IPS-NIHi7 (cell line): ENCODE measurements around the gene ITPKC.
"Not testable (repeated sequence)": the region's sequence is repeated elsewhere in the genome, so short reads cannot be mapped to it uniquely, and the experiment has no call there.

Experiments used
- DNase-seq: peaks from one replicate; pipeline ENCODE4 v3.0.0; 2012; ENCODE audit warnings: mixed read lengths; ENCODE audit errors: extremely low spot score

ITPKC gene

GRCh38 chr19:40716031-40716481, 856 bp upstream of the ITPKC start:
- no peak for DNase-seq

GRCh38 chr19:40717325-40717879, 490 bp downstream of the ITPKC start:
- no peak for DNase-seq

- DNase-seq, result no peak
These were observed 1.2 kb downstream of the ITPKC start for GRCh38 chr19:40717880-40718773.

- DNase-seq, result peak; percentile 55
These were observed 2.0 kb downstream of the ITPKC start for GRCh38 chr19:40718774-40719391.

GRCh38 chr19:40719414-40719894, 2.5 kb downstream of the ITPKC start:
- DNase-seq, result no peak

- DNase-seq, result no peak
These were observed 4.2 kb downstream of the ITPKC start for GRCh38 chr19:40721140-40721486.

GRCh38 chr19:40721936-40722661, 5.2 kb downstream of the ITPKC start:
- DNase-seq, result no peak

GRCh38 chr19:40723661-40724254, 6.8 kb downstream of the ITPKC start:
- DNase-seq, result no peak

GRCh38 chr19:40724315-40724714, 7.4 kb downstream of the ITPKC start:
- DNase-seq, result no peak

GRCh38 chr19:40724855-40725254, 7.9 kb downstream of the ITPKC start:
- no peak for DNase-seq

- DNase-seq, result no peak
These were observed 9.4 kb downstream of the ITPKC start for GRCh38 chr19:40726279-40726678.

- not testable (repeated sequence) for DNase-seq
These were observed 13.2 kb downstream of the ITPKC start for GRCh38 chr19:40730065-40730464.

- not testable (repeated sequence) for DNase-seq
These were observed 15.4 kb downstream of the ITPKC start for GRCh38 chr19:40732304-40732703.

GRCh38 chr19:40733149-40733548, 16.2 kb downstream of the ITPKC start:
- no peak for DNase-seq

- DNase-seq, result no peak
These were observed 18.3 kb downstream of the ITPKC start for GRCh38 chr19:40735013-40735771.

- DNase-seq, result no peak
These were observed 19.7 kb downstream of the ITPKC start for GRCh38 chr19:40736661-40737060.

- no peak for DNase-seq
These were observed 20.3 kb downstream of the ITPKC start for GRCh38 chr19:40737102-40737644.

GRCh38 chr19:40739030-40739839, 22.3 kb downstream of the ITPKC start:
- no peak for DNase-seq

- no peak for DNase-seq
These were observed 23.2 kb downstream of the ITPKC start for GRCh38 chr19:40739871-40740703.
